ENCODE data around the gene UNKL.

- TF ChIP-seq CTCF (IDR thresholded peaks at IDR 0.05; ENCODE audit: borderline replicate concordance, extremely low read depth, low read length, poor library complexity, severe bottlenecking): no peak
- TF ChIP-seq EZH2 (IDR thresholded peaks at IDR 0.05; ENCODE audit: borderline replicate concordance, low read depth, low read length, severe bottlenecking): no peak
Measured at GRCh38 chr16:1337486-1337885, 77.0 kb downstream of the UNKL start.
